GM08714 (cell line): ENCODE results near the gene ABTB2.

Experiments used
- H3K4me3 ChIP-seq: fragments of 200-500 bp; sonication (Bioruptor generic); 2 replicates; pipeline ENCODE4 v1.5.1; 2014; ENCODE audit warnings: mild to moderate bottlenecking, low read length, inconsistent platforms
- ZNF274 ChIP-seq: IDR thresholded peaks from 2 replicates; pipeline ENCODE4 v1.6.1; 2012; ENCODE audit warnings: mild to moderate bottlenecking, low read depth, low read length

Gene ABTB2

DNA sequence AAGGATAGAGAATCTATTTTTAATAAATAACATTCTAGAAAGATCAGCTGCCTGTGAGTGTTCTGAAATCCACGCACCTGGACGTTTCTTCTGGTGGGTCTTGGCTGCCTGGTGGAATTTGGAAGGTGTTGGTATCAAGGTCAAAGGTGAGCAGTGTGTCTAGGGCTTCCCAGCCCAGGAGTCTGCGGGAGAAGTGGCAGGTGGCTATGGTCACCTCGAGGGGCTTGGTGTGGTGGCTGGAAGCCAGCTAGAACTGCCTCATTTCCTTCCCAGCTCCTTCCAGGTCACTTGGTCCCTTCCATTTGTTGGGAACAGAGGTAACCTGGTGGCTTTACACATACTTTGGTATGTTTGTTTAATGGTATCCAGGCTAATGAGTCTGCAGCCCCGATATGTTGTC is 210.9 kb downstream of the ABTB2 start:
- no peak for TF ChIP-seq ZNF274
- H3K4me3 ChIP-seq: no peak overlapping the region

DNA sequence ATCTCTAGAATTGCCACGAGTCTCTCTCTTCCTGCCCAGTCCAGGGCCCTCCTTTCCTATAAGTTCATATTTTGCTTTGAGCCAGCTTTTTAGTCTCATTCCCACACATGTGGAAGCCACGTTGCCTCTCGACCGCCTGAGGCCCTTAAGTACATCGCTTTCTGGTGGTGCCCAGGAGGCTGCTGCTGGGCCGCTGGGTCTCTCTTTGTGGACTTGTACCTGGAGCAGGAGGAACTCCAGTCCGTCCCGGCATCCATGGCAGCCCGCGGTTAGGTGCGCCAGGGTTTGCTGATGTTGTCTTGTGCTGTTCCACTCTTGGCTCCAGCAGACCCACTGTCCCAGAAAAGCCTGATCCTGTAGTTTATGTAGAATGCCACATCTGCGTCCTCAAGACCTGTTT is 211.4 kb downstream of the ABTB2 start:
- H3K4me3 ChIP-seq: no peak overlapping the region

DNA sequence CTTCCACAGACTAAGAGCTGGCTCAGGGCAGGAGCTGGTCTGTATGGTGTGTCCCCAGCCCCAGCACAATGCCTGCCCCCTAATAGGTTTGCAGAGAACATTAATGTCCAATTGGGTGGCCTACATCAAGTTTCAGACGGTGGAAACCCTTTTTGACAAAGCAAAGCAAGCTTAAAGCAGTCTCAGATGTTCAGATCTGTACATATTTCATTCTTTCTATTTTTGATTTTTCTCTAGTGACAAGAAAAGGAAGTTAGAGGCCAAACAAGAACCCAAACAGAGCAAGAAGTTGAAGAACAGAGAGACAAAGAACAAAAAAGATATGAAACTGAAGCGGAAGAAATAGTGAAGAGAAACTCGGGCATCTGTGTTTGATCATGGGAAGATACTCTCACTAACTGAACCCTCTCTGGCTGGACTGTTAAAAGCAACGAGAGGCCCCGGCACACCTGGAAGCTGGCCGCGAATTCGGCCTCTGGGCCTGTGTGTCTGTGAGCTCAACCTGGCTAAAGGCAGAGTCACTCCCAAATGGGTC is 211.9 kb downstream of the ABTB2 start:
- no peak overlapping the region; the same call in 1 of the 2 replicates for H3K4me3 ChIP-seq

More for the DNA sequence above, 211.4 kb downstream of the ABTB2 start:
- no peak for TF ChIP-seq ZNF274

GRCh38 chr11:34145073-34145472 is 212.7 kb downstream of the ABTB2 start:
- TF ChIP-seq ZNF274: no peak
- no peak overlapping the region for H3K4me3 ChIP-seq

More for the DNA sequence above, 211.9 kb downstream of the ABTB2 start:
- TF ChIP-seq ZNF274: no peak

DNA sequence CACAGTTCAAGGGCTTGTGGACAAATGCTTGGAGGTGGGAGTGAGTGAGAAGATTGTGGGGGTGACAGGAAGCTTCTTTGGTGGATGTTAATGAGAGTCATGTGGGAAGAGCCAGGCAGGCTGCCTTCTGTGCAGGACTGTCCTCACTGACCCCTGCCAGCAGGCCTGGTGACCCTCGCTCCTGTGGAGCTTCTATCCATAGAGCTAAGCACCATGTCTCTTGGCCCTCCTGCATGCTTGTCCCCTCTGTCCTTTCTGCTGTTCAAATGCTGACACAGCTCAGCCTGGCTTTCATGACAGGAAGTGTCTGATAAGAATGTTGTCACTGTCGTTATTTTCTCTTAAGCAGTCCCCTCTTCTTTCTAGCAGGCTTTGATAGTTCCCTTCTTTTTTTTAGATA is 214.8 kb downstream of the ABTB2 start:
- H3K4me3 ChIP-seq: no peak overlapping the region
- no peak for TF ChIP-seq ZNF274

DNA sequence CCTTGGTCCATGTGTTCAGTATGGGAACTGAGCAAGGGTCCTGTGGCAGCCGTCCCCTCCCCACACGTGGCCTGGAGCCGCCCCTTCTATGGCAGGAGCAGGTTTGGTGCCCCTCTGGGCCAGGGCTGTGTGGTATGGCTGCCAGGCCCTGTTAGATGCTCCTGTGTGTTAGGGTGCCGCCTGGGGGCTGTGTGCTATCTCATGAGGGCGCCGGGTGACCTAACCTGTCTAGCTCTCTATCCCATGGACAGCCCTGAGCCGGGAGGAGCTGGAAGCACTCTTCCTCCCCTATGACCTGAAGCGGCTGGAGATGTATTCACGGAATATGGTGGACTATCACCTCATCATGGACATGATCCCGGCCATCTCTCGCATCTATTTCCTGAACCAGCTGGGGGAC is 217.7 kb downstream of the ABTB2 start:
- TF ChIP-seq ZNF274: no peak
- no peak overlapping the region for H3K4me3 ChIP-seq

GRCh38 chr11:34139346-34139745 is 218.5 kb downstream of the ABTB2 start:
- no peak overlapping the region for H3K4me3 ChIP-seq
- TF ChIP-seq ZNF274: no peak

- no peak overlapping the region for H3K4me3 ChIP-seq
- no peak for TF ChIP-seq ZNF274
Measured at GRCh38 chr11:34136420-34136819, 221.4 kb downstream of the ABTB2 start.

DNA sequence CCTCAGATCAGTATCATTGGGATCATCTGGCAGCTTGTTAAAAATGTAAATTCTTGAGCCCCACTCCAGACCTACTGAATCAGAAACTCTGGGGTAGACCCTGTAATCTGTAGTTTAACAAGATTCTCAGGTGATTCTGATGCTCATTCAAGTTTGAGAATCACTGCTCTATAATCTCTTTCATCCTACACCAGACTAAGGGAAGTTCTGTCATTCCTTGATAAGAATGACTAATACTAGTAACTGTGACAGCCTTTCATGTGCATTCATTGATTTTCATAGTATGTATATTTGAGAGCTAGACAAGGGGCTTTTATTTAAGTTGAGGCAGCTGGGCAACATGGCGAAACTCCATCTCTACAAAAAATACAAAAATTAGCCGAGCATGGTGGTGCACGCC is 222.4 kb downstream of the ABTB2 start:
- no peak overlapping the region for H3K4me3 ChIP-seq
- TF ChIP-seq ZNF274: no peak

DNA sequence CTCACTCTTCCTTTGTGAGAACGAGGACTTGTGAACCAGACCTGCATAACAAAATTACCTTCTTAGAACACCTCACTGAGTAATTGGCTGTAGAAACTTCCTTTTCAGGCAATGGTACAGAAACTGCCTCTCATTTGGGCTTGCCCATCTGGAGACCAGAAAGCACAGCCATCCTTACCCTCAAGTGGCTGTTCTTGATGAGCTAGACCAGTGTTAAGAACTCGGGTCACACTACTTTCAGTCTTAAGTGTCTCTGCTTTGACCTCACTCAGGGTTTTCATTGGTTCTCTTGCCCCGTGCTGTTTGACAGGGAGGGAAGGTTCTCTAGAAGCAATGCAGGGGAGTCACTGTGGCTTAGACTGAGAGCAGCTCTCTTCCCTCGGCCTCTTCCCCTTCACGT is 223.0 kb downstream of the ABTB2 start:
- no peak overlapping the region for H3K4me3 ChIP-seq
- TF ChIP-seq ZNF274: no peak

- no peak overlapping the region for H3K4me3 ChIP-seq
- no peak for TF ChIP-seq ZNF274
Measured at GRCh38 chr11:34132261-34132965, 225.4 kb downstream of the ABTB2 start.

GRCh38 chr11:34128824-34129223 is 229.0 kb downstream of the ABTB2 start:
- no peak overlapping the region for H3K4me3 ChIP-seq
- TF ChIP-seq ZNF274: no peak

GRCh38 chr11:34126959-34127848 is 230.6 kb downstream of the ABTB2 start:
- H3K4me3 ChIP-seq: no peak overlapping the region
- no peak for TF ChIP-seq ZNF274

- no peak overlapping the region for H3K4me3 ChIP-seq
- TF ChIP-seq ZNF274: no peak
Measured at GRCh38 chr11:34124885-34125668, 232.7 kb downstream of the ABTB2 start.
